Fibroblast of pulmonary artery (primary cell): ENCODE data around the gene CBFA2T3.

ENCODE experiments used
- DNase-seq: peaks from one replicate; pipeline ENCODE4 v3.0.0-alpha.2; 2010; ENCODE audit warnings: low read depth
- H3K4me3 ChIP-seq: replicated peaks from 2 replicates; pipeline ENCODE4 v1.5.1; 2011; ENCODE audit warnings: low read depth, mild to moderate bottlenecking, control low read depth, low read length, moderate library complexity
- TF ChIP-seq, protein P1 (sequence below): IDR thresholded peaks from 2 replicates; pipeline ENCODE4 v1.5.1; 2011; ENCODE audit warnings: mild to moderate bottlenecking, control low read depth, low read length, inconsistent platforms; ENCODE audit errors: missing control alignments

Gene CBFA2T3

DNA sequence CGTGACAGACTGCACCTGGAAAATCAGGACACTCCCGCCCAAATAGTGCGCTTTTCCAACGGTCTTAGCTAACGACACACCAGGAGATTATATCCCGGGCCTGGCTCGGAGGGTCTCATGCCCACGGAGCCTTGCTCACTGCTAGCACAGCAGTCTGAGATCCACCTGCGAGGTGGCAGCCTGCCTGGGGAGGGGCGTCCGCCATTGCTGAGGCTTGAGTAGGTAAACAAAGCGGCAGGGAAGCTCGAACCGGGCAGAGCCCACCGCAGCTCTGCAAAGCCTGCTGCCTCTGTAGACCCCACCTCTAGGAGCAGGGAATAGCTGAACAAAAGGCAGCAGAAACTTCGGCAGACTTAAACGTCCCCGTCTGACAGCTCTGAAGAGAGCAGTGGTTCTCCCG is 125.4 kb downstream of the CBFA2T3 start:
- TF ChIP-seq, protein P1, sequence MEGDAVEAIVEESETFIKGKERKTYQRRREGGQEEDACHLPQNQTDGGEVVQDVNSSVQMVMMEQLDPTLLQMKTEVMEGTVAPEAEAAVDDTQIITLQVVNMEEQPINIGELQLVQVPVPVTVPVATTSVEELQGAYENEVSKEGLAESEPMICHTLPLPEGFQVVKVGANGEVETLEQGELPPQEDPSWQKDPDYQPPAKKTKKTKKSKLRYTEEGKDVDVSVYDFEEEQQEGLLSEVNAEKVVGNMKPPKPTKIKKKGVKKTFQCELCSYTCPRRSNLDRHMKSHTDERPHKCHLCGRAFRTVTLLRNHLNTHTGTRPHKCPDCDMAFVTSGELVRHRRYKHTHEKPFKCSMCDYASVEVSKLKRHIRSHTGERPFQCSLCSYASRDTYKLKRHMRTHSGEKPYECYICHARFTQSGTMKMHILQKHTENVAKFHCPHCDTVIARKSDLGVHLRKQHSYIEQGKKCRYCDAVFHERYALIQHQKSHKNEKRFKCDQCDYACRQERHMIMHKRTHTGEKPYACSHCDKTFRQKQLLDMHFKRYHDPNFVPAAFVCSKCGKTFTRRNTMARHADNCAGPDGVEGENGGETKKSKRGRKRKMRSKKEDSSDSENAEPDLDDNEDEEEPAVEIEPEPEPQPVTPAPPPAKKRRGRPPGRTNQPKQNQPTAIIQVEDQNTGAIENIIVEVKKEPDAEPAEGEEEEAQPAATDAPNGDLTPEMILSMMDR, result no peak
- no peak overlapping the region for H3K4me3 ChIP-seq
- DNase-seq, result no peak

DNA sequence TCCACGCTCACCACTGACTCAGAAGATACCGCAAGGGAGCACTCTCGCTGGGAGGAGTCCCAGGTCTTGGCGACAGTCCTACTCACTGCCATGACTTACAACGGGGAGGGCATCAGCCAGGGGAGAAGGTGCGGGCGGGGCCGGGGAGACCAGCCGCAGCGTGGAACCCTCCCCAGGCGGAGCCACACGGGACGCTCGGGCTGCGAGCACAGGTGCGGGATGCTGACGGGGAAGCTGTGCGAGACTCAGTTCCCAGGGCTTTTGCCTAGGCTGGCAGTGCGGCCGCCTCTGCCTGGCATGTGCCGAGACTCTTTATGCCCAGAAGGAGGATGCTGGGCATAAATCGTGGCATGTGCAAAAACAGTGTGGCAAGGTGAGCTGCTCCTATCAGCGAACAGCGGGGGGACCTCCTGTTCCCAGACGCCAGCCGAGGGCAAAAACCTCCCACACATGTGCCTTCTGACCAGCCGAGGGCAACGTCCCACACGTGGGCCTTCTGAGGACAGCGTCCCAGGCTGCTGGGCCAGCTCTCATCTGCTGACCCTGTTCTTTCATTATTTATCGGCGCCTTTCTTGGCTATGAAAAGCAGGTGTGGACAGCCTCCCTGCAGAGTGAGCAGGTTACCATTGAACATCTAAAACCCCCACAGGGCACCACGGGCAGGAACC is 126.3 kb downstream of the CBFA2T3 start:
- H3K4me3 ChIP-seq, result no peak overlapping the region
- DNase-seq, result no peak
- TF ChIP-seq, protein P1, result no peak

DNA sequence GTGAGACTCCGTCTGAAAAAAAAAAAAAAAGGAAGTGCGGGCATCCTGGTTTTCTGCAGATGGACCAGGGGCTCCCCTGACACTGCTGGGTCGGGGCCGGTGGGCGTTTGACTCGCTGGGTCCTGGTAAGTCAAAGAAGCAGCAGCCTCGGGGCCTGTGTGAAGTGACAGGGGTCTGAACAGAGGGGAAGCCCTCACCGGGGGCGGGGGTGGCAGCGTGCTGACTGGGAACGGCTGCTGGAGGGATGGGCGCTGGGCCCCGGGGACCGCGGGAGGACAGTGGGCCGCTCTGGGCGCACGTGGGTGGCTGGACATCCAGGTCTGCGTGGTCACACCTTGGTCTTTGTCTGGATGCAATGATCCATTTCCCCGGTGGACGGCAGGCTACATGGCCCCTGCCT is 128.4 kb downstream of the CBFA2T3 start:
- DNase-seq, result no peak
- TF ChIP-seq, protein P1, result no peak
- no peak overlapping the region for H3K4me3 ChIP-seq

- no peak for DNase-seq
- no peak overlapping the region for H3K4me3 ChIP-seq
- TF ChIP-seq, protein P1, result no peak
Measured at GRCh38 chr16:88847654-88848053, 129.4 kb downstream of the CBFA2T3 start.

DNA sequence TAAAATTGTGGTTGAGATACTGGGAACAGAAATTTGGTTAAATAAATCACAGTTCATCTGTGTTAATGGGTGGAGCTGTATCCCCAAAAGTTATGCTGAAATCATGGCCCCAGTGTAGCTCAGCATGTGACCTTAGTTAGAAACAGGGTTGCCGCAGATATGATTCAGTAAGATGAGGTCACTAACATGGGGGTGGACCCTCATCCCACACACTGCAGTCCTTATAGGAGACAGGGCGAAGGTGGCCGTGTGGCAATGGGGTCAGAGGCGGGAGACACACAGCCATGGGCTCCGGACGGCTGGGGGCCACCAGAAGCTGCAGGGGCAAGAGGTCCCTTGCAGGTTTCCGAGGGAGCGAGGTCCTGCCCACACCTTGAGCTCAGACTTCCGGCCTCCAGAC is 130.9 kb downstream of the CBFA2T3 start:
- DNase-seq, result no peak
- TF ChIP-seq, protein P1, result no peak
- H3K4me3 ChIP-seq, result no peak overlapping the region

DNA sequence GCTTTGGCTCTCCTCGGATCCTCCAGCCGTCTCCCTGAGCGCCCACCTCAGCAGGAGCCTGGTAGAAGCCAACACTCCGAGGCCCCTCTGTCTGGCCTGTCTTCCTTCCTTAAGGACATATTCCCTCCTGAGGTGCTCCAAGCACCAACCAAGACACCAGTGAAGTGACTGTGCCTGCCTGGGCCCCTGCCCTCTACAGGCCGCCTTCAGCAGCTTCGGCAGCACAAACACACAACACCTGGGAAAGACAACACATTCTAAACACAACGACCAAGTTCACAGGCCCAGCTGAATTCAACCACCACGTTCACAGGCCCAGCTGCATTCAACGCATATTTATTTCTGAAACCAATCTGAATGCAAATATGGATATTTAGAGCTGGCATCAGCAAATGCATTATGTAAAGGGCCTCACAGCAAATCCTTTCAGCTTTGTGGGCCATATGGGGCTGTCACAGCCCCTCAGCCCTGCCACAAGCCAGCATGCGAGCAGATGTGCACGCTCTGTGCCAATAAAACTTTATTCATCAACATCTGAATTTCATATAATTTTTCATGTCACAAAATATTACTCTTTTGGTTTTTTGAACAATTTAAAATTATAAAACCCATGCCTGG is 132.5 kb downstream of the CBFA2T3 start:
- no peak overlapping the region for H3K4me3 ChIP-seq
- TF ChIP-seq, protein P1, result no peak
- no peak for DNase-seq

DNA sequence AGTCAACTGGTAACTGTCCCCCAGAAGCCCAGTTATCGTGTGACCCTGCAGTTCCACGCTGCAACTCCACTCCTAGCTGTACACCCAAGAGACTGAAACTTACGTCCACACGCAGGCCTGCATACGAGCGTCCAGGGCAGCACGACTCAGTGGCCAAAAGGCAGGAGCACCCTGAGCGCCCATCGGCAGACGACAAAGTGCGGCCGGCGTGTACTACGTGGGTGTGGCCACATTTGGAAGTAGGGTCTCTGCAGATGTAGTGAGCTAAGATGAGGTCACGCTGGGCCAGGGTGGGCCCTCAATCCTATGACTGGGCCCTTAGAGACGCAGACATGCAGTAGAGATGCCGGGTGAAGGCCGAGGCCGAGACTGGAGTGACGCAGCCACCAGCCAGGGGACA is 133.8 kb downstream of the CBFA2T3 start:
- no peak overlapping the region for H3K4me3 ChIP-seq
- DNase-seq, result no peak
- TF ChIP-seq, protein P1, result no peak
